Measurements from ENCODE around the gene PARM1. TPM values are rescaled to one million over a fixed set of nuclear protein-coding genes. Genes with fewer than 3 reads are reported as not detected.
A peak's percentile ranks its signal among the peaks of the same experiment; 100 is the strongest.

The PARM1 gene
- total and polyA plus RNA-seq, 3 experiments from 2014 or later = not detected

DNA sequence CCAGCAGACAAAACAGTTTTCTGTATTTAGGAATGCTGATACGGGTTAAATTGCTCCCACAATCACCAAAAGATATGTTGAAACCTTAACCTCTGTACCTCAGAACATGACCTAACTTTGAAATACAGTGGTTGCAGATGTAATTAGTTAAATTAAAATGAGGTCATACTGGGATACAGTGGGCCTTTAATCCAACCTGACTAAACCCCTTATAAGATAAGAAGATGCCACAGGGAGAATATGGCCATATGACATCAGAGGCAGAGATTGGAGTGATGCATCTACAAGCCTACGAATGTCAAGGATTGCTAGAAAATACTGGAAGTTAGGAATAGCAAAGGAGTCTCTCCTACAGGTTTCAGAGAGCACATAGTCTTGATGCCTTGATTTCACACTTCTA is 32.1 kb upstream of the PARM1 start:
- no peaks in the 10 kb centered on the region for H3K27me3 ChIP-seq (ENCODE audit: insufficient read depth, low read length, poor library complexity, severe bottlenecking)

DNA sequence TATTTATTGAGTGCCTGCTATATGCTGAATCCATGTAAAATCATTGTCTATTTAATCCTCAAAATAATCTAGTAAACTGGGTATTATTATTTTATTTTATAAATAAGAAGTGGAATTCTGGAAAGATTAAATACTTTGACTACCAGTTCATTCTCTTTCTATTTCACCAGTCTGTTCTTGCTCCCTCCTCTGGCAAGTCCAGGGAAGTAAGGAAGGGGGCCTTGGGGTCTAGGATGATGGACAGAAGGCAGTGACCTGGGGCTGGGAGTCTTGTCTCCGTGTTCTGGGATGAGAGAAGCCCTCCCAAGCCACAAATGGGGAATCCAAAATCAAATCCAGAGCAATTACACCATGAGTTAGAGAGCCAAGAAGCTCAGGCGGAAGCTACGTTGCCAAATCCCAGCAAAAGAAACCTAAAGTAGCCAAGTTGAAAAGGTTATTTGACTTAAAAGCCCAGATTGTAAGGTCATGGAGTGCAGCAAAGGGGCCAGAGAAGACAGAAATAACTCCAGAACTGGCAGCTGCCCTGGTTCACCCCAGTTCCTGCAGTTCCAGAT is 28.3 kb upstream of the PARM1 start:
- H3K4me1 Mint-ChIP-seq = no peaks in the 10 kb centered on the region
- Histone ChIP-seq H3K9me3 (ENCODE audit: low read length) (no peaks in the 10 kb centered on the region), H3K27me3 (ENCODE audit: insufficient read depth, low read length, poor library complexity, severe bottlenecking) (no peaks in the 10 kb centered on the region), H3K4me3 (ENCODE audit: low read length) (no peak overlapping the region), H3K4me1 (ENCODE audit: insufficient read depth, low read length) (no peaks in the 10 kb centered on the region), H3K36me3 (ENCODE audit: insufficient read depth, low read length) (no peaks in the 10 kb centered on the region), H3K27ac (ENCODE audit: low read depth, low read length) (no peak overlapping the region)
- no peak for DNase-seq
- H3K36me3 Mint-ChIP-seq = no peaks in the 10 kb centered on the region
- no peak overlapping the region for H3K4me3 Mint-ChIP-seq
- CTCF ChIA-PET = no interaction called here
- no peaks in the 10 kb centered on the region for H3K27me3 Mint-ChIP-seq
- no peaks in the 10 kb centered on the region for H3K9me3 Mint-ChIP-seq
- H3K27ac Mint-ChIP-seq = no peak overlapping the region
- POLR2A ChIA-PET = no interaction called here

More for the DNA sequence above, 32.1 kb upstream of the PARM1 start:
- H3K27ac ChIP-seq (ENCODE audit: low read depth, low read length) = no peak overlapping the region
- no peaks in the 10 kb centered on the region for H3K36me3 Mint-ChIP-seq
- H3K4me3 Mint-ChIP-seq = no peak overlapping the region
- no peaks in the 10 kb centered on the region for H3K4me1 Mint-ChIP-seq
- POLR2A ChIA-PET = no interaction called here
- H3K9me3 ChIP-seq (ENCODE audit: low read length) = no peaks in the 10 kb centered on the region
- H3K9me3 Mint-ChIP-seq = no peaks in the 10 kb centered on the region
- no peak overlapping the region for H3K27ac Mint-ChIP-seq
- no peak overlapping the region for H3K4me3 ChIP-seq (ENCODE audit: low read length)
- H3K36me3 ChIP-seq (ENCODE audit: insufficient read depth, low read length) = no peaks in the 10 kb centered on the region
- DNase-seq = no peak
- no peaks in the 10 kb centered on the region for H3K27me3 Mint-ChIP-seq
- no peaks in the 10 kb centered on the region for H3K4me1 ChIP-seq (ENCODE audit: insufficient read depth, low read length)
- CTCF ChIA-PET = no interaction called here

DNA sequence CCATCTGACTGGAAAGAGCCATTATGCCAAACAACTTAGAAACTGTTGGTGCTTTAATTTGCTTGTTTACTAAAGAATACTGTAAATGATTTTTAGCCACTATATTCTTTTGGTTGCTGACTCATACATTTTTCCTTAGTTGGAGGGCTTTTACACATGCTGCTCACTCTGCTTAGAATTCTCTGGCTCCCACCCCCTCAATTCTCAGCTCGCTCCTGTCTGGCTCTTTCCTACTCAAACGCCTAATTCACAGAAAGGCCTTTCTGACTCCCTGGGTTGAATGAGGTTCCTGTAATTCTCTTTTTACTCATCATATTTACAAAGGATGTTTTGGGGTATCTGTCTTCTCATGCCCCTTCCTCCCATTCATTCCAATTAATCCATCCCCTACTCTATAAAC is 26.1 kb upstream of the PARM1 start:
- Mint-ChIP-seq H3K4me3 (no peak overlapping the region), H3K4me1 (no peaks in the 10 kb centered on the region), H3K27ac (no peak overlapping the region), H3K9me3 (peaks cover 0 to 3% (median 0%) of the 10 kb centered on the region in 5 donors), H3K36me3 (no peaks in the 10 kb centered on the region), H3K27me3 (no peaks in the 10 kb centered on the region)
- Histone ChIP-seq H3K4me1 (ENCODE audit: insufficient read depth, low read length) (no peaks in the 10 kb centered on the region), H3K9me3 (ENCODE audit: low read length) (no peaks in the 10 kb centered on the region), H3K27me3 (ENCODE audit: insufficient read depth, low read length, poor library complexity, severe bottlenecking) (no peaks in the 10 kb centered on the region), H3K27ac (ENCODE audit: low read depth, low read length) (no peak overlapping the region), H3K4me3 (ENCODE audit: low read length) (no peak overlapping the region), H3K36me3 (ENCODE audit: insufficient read depth, low read length) (no peaks in the 10 kb centered on the region)
- ChIA-PET POLR2A (no interaction called here), CTCF (no interaction called here)
- DNase-seq = no peak

DNA sequence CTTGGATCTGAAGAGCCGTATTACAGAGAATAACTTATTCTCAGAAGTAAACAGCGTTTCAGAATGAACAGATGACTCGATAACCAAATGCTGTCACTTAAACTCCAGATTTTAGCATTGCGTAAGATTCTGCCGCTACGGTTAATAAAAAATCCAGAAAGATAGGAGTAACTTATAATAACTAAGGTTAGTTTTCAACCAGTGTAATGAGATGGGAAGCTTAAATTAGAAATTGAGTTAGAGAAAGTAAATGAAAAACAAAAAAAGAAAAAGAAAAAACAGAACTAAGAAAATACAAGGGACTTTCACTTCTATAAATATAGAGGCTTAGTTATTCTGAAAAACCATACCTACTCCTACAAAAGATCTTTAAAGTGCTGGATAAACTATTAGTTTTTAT is 13.1 kb upstream of the PARM1 start:
- no peak for DNase-seq
- CTCF ChIA-PET = no interaction called here
- POLR2A ChIA-PET = no interaction called here
- Histone ChIP-seq H3K4me1 (ENCODE audit: insufficient read depth, low read length) (no peaks in the 10 kb centered on the region), H3K4me3 (ENCODE audit: low read length) (no peak overlapping the region), H3K36me3 (ENCODE audit: insufficient read depth, low read length) (no peaks in the 10 kb centered on the region), H3K9me3 (ENCODE audit: low read length) (no peaks in the 10 kb centered on the region), H3K27ac (ENCODE audit: low read depth, low read length) (no peak overlapping the region), H3K27me3 (ENCODE audit: insufficient read depth, low read length, poor library complexity, severe bottlenecking) (no peaks in the 10 kb centered on the region)
- H3K27me3 Mint-ChIP-seq = peaks cover 0 to 2% of the 10 kb centered on the region in 2 donors
- H3K36me3 Mint-ChIP-seq = no peaks in the 10 kb centered on the region
- H3K9me3 Mint-ChIP-seq = peaks cover 0 to 4% (median 0%) of the 10 kb centered on the region in 5 donors
- no peak overlapping the region for H3K4me3 Mint-ChIP-seq
- no peaks in the 10 kb centered on the region for H3K4me1 Mint-ChIP-seq
- no peak overlapping the region for H3K27ac Mint-ChIP-seq

DNA sequence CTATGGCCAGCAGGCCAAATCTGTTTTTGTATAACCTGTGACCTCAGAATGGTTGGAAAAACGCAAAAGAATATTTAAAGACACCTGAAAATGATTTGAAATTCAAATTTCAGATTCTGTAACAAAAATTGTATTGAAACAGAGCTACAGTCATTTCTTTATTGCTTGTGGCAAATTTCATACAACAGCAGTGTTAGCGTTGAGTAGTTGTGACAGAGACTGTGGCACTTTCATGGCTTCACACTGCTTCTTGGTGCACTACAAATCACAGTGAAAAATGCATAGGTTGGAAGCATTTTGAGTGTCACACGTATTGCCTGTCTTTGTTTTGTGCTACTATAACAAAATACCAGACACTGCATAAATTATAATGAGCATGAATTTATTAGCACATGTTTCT is 12.2 kb upstream of the PARM1 start:
- no peak overlapping the region for H3K27ac Mint-ChIP-seq
- CTCF ChIA-PET = no interaction called here

DNA sequence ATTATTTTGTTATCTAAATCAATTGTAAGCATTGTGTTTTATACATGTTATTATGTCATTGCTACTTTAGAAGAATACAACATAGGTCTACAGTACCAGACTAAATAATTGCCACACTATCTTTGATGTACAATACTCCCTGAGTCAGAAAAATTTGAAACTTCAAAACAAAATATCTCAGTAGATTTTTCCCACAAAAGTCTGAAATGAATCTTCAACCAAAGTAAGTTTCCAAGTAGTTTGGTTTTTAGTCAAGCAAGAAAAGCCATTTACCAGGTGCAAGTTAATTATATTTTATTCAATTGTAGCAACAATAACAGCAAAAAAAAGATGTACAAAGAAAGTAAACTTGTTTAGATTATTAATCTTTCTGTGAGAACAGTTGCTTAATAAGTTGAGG is 11.4 kb upstream of the PARM1 start:
- Histone ChIP-seq H3K27me3 (ENCODE audit: insufficient read depth, low read length, poor library complexity, severe bottlenecking) (no peaks in the 10 kb centered on the region), H3K36me3 (ENCODE audit: insufficient read depth, low read length) (no peaks in the 10 kb centered on the region), H3K9me3 (ENCODE audit: low read length) (no peaks in the 10 kb centered on the region), H3K4me3 (ENCODE audit: low read length) (no peak overlapping the region), H3K4me1 (ENCODE audit: insufficient read depth, low read length) (no peaks in the 10 kb centered on the region), H3K27ac (ENCODE audit: low read depth, low read length) (no peak overlapping the region)
- Mint-ChIP-seq H3K27ac (no peak overlapping the region), H3K36me3 (no peaks in the 10 kb centered on the region), H3K9me3 (peaks cover 0 to 4% (median 0%) of the 10 kb centered on the region in 5 donors), H3K4me1 (no peaks in the 10 kb centered on the region), H3K27me3 (peaks cover 0 to 2% of the 10 kb centered on the region in 2 donors), H3K4me3 (no peak overlapping the region)
- no peak for DNase-seq
- ChIA-PET POLR2A (no interaction called here), CTCF (no interaction called here)

More for the DNA sequence above, 12.2 kb upstream of the PARM1 start:
- POLR2A ChIA-PET = no interaction called here
- H3K36me3 ChIP-seq (ENCODE audit: insufficient read depth, low read length) = no peaks in the 10 kb centered on the region
- Mint-ChIP-seq H3K27me3 (peaks cover 0 to 2% of the 10 kb centered on the region in 2 donors), H3K9me3 (peaks cover 0 to 4% (median 0%) of the 10 kb centered on the region in 5 donors), H3K4me3 (no peak overlapping the region), H3K4me1 (no peaks in the 10 kb centered on the region), H3K36me3 (no peaks in the 10 kb centered on the region)
- no peak for DNase-seq
- no peaks in the 10 kb centered on the region for H3K27me3 ChIP-seq (ENCODE audit: insufficient read depth, low read length, poor library complexity, severe bottlenecking)
- H3K9me3 ChIP-seq (ENCODE audit: low read length) = no peaks in the 10 kb centered on the region
- no peaks in the 10 kb centered on the region for H3K4me1 ChIP-seq (ENCODE audit: insufficient read depth, low read length)
- H3K27ac ChIP-seq (ENCODE audit: low read depth, low read length) = no peak overlapping the region
- H3K4me3 ChIP-seq (ENCODE audit: low read length) = no peak overlapping the region

DNA sequence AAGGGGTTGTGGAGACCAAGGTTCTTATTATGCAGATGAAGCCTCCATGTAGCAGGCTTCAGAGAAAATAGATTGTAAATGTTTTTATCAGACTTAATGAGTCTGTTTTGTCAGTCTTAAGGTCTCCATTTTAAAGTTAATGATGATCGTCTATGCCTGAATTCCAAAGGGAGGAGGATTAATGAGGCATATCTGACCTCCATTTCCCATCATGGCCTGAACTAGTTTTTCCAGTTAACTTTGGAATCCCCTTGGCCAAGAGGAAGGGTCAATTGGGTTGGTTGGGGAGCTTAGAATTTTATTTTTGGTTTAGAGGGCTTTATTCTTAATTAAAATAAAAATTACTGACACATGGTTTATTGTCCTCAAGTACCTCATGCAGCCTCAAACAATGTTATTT is 6.9 kb upstream of the PARM1 start:
- Mint-ChIP-seq H3K4me1 (no peaks in the 10 kb centered on the region), H3K27ac (no peak overlapping the region), H3K9me3 (peaks cover 0 to 3% (median 0%) of the 10 kb centered on the region in 5 donors), H3K4me3 (no peak overlapping the region), H3K27me3 (peaks cover 2 to 10% of the 10 kb centered on the region in 2 donors), H3K36me3 (no peaks in the 10 kb centered on the region)
- ChIA-PET POLR2A (no interaction called here), CTCF (no interaction called here)
- H3K27ac ChIP-seq (ENCODE audit: low read depth, low read length) = no peak overlapping the region
- no peak for DNase-seq
- no peaks in the 10 kb centered on the region for H3K9me3 ChIP-seq (ENCODE audit: low read length)
- no peaks in the 10 kb centered on the region for H3K36me3 ChIP-seq (ENCODE audit: insufficient read depth, low read length)
- H3K4me1 ChIP-seq (ENCODE audit: insufficient read depth, low read length) = no peaks in the 10 kb centered on the region
- no peak overlapping the region for H3K4me3 ChIP-seq (ENCODE audit: low read length)
- no peaks in the 10 kb centered on the region for H3K27me3 ChIP-seq (ENCODE audit: insufficient read depth, low read length, poor library complexity, severe bottlenecking)

DNA sequence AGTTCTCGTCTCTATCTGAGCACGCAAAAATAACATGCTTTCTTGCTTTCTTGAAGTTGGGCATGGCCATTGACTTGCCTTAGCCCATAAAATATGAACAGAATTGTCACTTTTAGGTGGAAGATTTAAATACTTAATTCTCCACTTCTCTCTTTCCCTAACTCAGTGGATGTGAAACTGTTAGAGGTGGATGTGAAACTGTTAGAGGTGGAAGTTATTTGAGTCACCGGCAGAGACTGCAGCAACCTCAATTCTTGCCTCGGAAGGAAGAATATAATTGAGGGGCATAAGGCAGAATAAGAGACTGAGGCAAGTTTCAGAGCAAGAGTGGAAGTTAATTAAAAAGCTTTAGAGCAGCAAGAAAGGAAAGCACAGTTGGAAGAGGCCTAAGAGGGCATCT is 2.8 kb upstream of the PARM1 start:
- Histone ChIP-seq H3K4me1 (ENCODE audit: insufficient read depth, low read length) (no peaks in the 10 kb centered on the region), H3K9me3 (ENCODE audit: low read length) (no peaks in the 10 kb centered on the region), H3K27ac (ENCODE audit: low read depth, low read length) (no peak overlapping the region), H3K4me3 (ENCODE audit: low read length) (no peak overlapping the region), H3K27me3 (ENCODE audit: insufficient read depth, low read length, poor library complexity, severe bottlenecking) (no peaks in the 10 kb centered on the region), H3K36me3 (ENCODE audit: insufficient read depth, low read length) (no peaks in the 10 kb centered on the region)
- Mint-ChIP-seq H3K4me3 (no peak overlapping the region), H3K27me3 (peaks cover 31 to 48% of the 10 kb centered on the region in 2 donors), H3K4me1 (peaks cover 3 to 11% (median 9%) of the 10 kb centered on the region in 3 donors), H3K27ac (peak overlapping the region in 1 of 8 donors; percentile 40), H3K36me3 (no peaks in the 10 kb centered on the region), H3K9me3 (peaks cover 0 to 9% (median 5%) of the 10 kb centered on the region in 5 donors)
- ChIA-PET CTCF (no interaction called here), POLR2A (no interaction called here)
- DNase-seq = no peak

DNA sequence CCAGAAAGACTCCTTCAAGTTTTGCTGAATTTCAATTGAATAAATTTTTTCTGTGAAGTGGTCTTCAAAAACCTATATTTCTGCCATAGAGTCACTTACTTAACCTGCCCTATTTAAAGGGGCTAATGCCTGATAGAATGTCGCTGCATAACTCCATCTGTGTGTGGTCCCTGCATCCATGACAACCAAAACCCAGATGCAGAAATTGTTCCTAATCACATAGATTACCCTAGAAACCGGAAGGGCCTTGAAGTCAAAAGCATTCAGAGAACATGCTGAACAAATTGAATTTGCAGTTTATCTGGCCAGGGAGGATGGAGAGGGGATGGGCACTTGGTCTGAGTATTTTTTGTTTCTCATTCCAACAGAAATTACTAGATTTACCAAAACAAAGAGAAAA is 1.5 kb upstream of the PARM1 start:
- no peak overlapping the region for H3K27ac Mint-ChIP-seq
- H3K4me3 ChIP-seq (ENCODE audit: low read length) = no peak overlapping the region
- peaks cover 31 to 52% of the 10 kb centered on the region in 2 donors for H3K27me3 Mint-ChIP-seq
- H3K4me1 ChIP-seq (ENCODE audit: insufficient read depth, low read length) = no peaks in the 10 kb centered on the region
- H3K27ac ChIP-seq (ENCODE audit: low read depth, low read length) = no peak overlapping the region
- peak overlapping the region in 1 of 7 donors; percentile 63 for H3K4me3 Mint-ChIP-seq
- peaks cover 3 to 11% (median 9%) of the 10 kb centered on the region in 3 donors for H3K4me1 Mint-ChIP-seq
- POLR2A ChIA-PET = no interaction called here
- H3K36me3 ChIP-seq (ENCODE audit: insufficient read depth, low read length) = no peaks in the 10 kb centered on the region
- DNase-seq = no peak
- CTCF ChIA-PET = no interaction called here
- H3K36me3 Mint-ChIP-seq = no peaks in the 10 kb centered on the region
- H3K9me3 ChIP-seq (ENCODE audit: low read length) = no peaks in the 10 kb centered on the region
- peaks cover 0 to 11% (median 5%) of the 10 kb centered on the region in 5 donors for H3K9me3 Mint-ChIP-seq
- H3K27me3 ChIP-seq (ENCODE audit: insufficient read depth, low read length, poor library complexity, severe bottlenecking) = no peaks in the 10 kb centered on the region
